Measurements from ENCODE around the gene SHISAL1. TPM values are rescaled to one million over a fixed set of nuclear protein-coding genes. Genes with fewer than 3 reads are reported as not detected.

SHISAL1 gene
- total RNA-seq, 1 donor from 2014 or later = 5.0 TPM

- no peak overlapping the region for H3K4me3 Mint-ChIP-seq (ENCODE audit: unreplicated experiment)
- H3K4me1 Mint-ChIP-seq (ENCODE audit: unreplicated experiment) = peaks cover 16% of the 10 kb centered on the region
- no peaks in the 10 kb centered on the region for H3K27me3 Mint-ChIP-seq (ENCODE audit: unreplicated experiment)
- no peak for DNase-seq (ENCODE audit: extremely low spot score, unreplicated experiment)
- peaks cover 7% of the 10 kb centered on the region for H3K36me3 Mint-ChIP-seq (ENCODE audit: unreplicated experiment)
- TF ChIP-seq, protein P1, sequence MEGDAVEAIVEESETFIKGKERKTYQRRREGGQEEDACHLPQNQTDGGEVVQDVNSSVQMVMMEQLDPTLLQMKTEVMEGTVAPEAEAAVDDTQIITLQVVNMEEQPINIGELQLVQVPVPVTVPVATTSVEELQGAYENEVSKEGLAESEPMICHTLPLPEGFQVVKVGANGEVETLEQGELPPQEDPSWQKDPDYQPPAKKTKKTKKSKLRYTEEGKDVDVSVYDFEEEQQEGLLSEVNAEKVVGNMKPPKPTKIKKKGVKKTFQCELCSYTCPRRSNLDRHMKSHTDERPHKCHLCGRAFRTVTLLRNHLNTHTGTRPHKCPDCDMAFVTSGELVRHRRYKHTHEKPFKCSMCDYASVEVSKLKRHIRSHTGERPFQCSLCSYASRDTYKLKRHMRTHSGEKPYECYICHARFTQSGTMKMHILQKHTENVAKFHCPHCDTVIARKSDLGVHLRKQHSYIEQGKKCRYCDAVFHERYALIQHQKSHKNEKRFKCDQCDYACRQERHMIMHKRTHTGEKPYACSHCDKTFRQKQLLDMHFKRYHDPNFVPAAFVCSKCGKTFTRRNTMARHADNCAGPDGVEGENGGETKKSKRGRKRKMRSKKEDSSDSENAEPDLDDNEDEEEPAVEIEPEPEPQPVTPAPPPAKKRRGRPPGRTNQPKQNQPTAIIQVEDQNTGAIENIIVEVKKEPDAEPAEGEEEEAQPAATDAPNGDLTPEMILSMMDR (IDR thresholded peaks at IDR 0.05) = no peak
- H3K9me3 Mint-ChIP-seq (ENCODE audit: unreplicated experiment) = peaks cover 12% of the 10 kb centered on the region
- H3K27ac Mint-ChIP-seq (ENCODE audit: unreplicated experiment) = no peak overlapping the region
Measured at GRCh38 chr22:44293034-44293433, 19.7 kb downstream of the SHISAL1 start.

DNA sequence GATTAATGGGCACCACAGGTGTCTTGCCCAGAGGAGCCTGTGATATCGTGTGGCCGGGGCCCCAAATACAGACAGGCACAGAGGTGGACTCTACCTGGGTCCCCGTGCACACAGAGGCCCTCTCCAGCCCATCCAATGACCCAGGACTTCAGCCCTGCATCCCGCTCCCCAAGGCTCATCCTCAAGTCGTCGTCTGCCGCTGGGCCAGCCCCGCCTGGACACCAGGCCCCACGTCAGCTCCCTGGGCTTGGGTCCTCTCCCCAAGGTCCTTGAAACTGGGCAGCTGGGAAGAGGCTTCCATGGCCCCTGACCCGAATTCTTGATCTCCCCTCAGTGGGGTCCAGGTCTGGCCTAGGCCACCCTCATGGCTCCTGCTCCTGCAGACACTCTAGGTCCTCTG, 20.2 kb downstream of the SHISAL1 start:
- no peak overlapping the region for H3K27ac Mint-ChIP-seq (ENCODE audit: unreplicated experiment)
- TF ChIP-seq, protein P1 (IDR thresholded peaks at IDR 0.05) = no peak
- H3K4me3 Mint-ChIP-seq (ENCODE audit: unreplicated experiment) = no peak overlapping the region
- no peak for DNase-seq (ENCODE audit: extremely low spot score, unreplicated experiment)
- H3K36me3 Mint-ChIP-seq (ENCODE audit: unreplicated experiment) = peaks cover 7% of the 10 kb centered on the region
- H3K27me3 Mint-ChIP-seq (ENCODE audit: unreplicated experiment) = no peaks in the 10 kb centered on the region
- peaks cover 16% of the 10 kb centered on the region for H3K4me1 Mint-ChIP-seq (ENCODE audit: unreplicated experiment)
- H3K9me3 Mint-ChIP-seq (ENCODE audit: unreplicated experiment) = peaks cover 12% of the 10 kb centered on the region

DNA sequence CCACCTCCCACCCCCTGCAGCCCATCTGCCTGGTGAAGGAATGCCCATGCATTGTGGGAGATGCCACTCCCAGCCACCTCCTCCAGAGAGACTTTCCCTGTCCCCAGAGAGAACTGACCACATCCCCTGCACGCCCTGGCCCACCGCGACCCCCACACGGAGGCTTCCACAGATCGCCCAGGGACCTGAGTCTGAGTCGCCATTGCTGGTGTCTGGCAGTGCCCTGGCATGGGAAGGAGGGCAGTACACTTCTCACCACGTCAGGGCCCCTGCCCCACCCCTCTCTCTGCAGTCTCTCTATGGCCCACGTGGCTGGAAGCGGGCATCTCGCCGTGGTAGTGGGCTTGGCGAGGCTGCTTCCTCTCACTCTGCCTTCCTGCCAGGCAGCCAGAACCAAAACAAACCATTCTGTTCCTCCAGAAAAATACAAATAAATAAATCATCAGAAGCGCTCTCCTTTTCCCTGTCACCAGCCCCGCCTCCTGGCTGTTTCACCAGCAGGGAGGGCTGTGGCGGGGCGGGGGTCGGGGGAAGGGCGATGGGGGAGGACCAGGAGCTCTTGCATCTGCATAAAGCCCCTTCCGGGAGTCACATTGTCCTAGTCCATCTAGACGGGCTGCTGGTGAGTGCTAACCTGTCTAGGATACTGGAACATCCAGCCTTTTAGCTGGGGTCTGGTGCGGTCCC, 20.9 kb downstream of the SHISAL1 start:
- Mint-ChIP-seq H3K36me3 (ENCODE audit: unreplicated experiment) (peaks cover 7% of the 10 kb centered on the region), H3K27me3 (ENCODE audit: unreplicated experiment) (no peaks in the 10 kb centered on the region), H3K4me1 (ENCODE audit: unreplicated experiment) (peaks cover 16% of the 10 kb centered on the region), H3K9me3 (ENCODE audit: unreplicated experiment) (peaks cover 12% of the 10 kb centered on the region), H3K4me3 (ENCODE audit: unreplicated experiment) (no peak overlapping the region), H3K27ac (ENCODE audit: unreplicated experiment) (no peak overlapping the region)
- DNase-seq (ENCODE audit: extremely low spot score, unreplicated experiment) = no peak
- TF ChIP-seq, protein P1 (IDR thresholded peaks at IDR 0.05) = no peak

- Mint-ChIP-seq H3K36me3 (ENCODE audit: unreplicated experiment) (peaks cover 7% of the 10 kb centered on the region), H3K4me1 (ENCODE audit: unreplicated experiment) (peaks cover 16% of the 10 kb centered on the region), H3K9me3 (ENCODE audit: unreplicated experiment) (peaks cover 12% of the 10 kb centered on the region), H3K27ac (ENCODE audit: unreplicated experiment) (no peak overlapping the region), H3K27me3 (ENCODE audit: unreplicated experiment) (no peaks in the 10 kb centered on the region), H3K4me3 (ENCODE audit: unreplicated experiment) (no peak overlapping the region)
- no peak for DNase-seq (ENCODE audit: extremely low spot score, unreplicated experiment)
- TF ChIP-seq, protein P1 (IDR thresholded peaks at IDR 0.05) = no peak
Measured at GRCh38 chr22:44291265-44291664, 21.5 kb downstream of the SHISAL1 start.

DNA sequence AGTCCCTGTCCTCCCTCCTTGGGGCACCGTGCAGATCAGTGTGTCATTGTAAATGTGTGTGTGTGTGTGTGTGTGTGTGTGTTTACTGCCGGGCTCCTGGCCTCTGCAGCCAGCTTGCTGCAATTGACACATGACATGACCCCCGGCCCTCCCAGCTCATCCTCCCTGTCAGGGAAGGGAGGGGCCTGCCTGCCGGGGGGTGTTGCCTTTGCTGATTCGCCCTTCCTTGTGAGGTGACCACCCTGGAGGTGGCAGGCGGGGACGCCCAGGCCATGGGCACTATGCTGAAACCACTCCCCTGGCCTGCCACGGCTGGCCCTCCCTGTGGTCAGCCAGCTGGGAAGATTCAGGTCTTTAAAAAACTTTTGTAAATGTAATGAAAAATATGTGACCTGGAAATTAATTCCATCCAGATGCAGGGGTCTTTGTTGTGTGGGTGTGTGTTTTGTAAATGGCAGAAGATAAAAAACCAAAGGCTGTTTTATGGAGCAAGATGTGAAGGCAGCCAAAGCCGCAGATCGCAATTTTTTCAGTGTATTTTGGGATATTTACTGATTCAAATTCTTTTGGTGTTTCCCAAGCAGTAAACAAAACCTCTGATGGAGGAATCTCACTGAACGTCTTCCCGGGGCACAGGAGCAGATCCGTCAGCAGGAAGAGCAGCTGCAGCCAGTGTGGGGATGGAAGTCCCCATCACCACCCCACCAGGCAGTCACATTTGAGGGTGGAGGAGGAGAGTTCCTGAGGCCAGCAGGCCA, 23.2 kb downstream of the SHISAL1 start:
- Mint-ChIP-seq H3K27ac (ENCODE audit: unreplicated experiment) (no peak overlapping the region), H3K4me3 (ENCODE audit: unreplicated experiment) (no peak overlapping the region), H3K4me1 (ENCODE audit: unreplicated experiment) (peaks cover 16% of the 10 kb centered on the region), H3K9me3 (ENCODE audit: unreplicated experiment) (peaks cover 8% of the 10 kb centered on the region), H3K36me3 (ENCODE audit: unreplicated experiment) (peaks cover 7% of the 10 kb centered on the region), H3K27me3 (ENCODE audit: unreplicated experiment) (no peaks in the 10 kb centered on the region)
- TF ChIP-seq, protein P1 (IDR thresholded peaks at IDR 0.05) = no peak
- no peak for DNase-seq (ENCODE audit: extremely low spot score, unreplicated experiment)
